ENCODE measurements around the gene ITK. TPM values are rescaled to one million over a fixed set of nuclear protein-coding genes. Genes with fewer than 3 reads are reported as not detected.

The ITK gene
- total and polyA plus RNA-seq, 2 experiments from 2014 or later = 0.08 TPM; not detected in 1

GRCh38 chr5:157236423-157236822 lies 55.8 kb downstream of the ITK start:
- H3K9me3 Mint-ChIP-seq = no peaks in the 10 kb centered on the region
- no peaks in the 10 kb centered on the region for H3K9me2 ChIP-seq (ENCODE audit: insufficient read depth)
- H3K36me3 Mint-ChIP-seq (ENCODE audit: low read depth) = no peaks in the 10 kb centered on the region; the same call in 2 of the 3 replicates
- H2AFZ ChIP-seq = no peak overlapping the region
- no peaks in the 10 kb centered on the region for H3K27me3 ChIP-seq (ENCODE audit: insufficient read depth)
- H3K36me3 ChIP-seq (ENCODE audit: insufficient read depth) = no peaks in the 10 kb centered on the region
- H3K4me3 ChIP-seq = no peak overlapping the region
- DNase-seq (ENCODE audit: low spot score) (no peak), ATAC-seq (no peak)
- TF ChIP-seq POLR2AphosphoS5 (IDR thresholded peaks at IDR 0.05; ENCODE audit: low read depth) = no peak
- no peak for TF ChIP-seq CREB1 (CRISPR knock-in tag; IDR thresholded peaks at IDR 0.05; ENCODE audit: low read depth)
- no peak overlapping the region for H3K4me3 Mint-ChIP-seq
- H3K4me1 ChIP-seq (ENCODE audit: insufficient read depth) = no peaks in the 10 kb centered on the region
- H4K20me1 ChIP-seq (replicated peaks; ENCODE audit: insufficient read depth) = no peaks in the 10 kb centered on the region
- no peak overlapping the region for H3K27ac ChIP-seq (ENCODE audit: low read depth)
- no peak overlapping the region for H3K27ac Mint-ChIP-seq
- H3K27me3 Mint-ChIP-seq (ENCODE audit: insufficient read depth, low read depth, poor library complexity) = peaks cover 3% of the 10 kb centered on the region
- H3F3A ChIP-seq (replicated peaks; ENCODE audit: low read depth) = no peaks in the 10 kb centered on the region
- no peak overlapping the region for H3K4me2 ChIP-seq
- H3K4me1 Mint-ChIP-seq = peaks cover 8% of the 10 kb centered on the region
- no peaks in the 10 kb centered on the region for H3K79me2 ChIP-seq (replicated peaks; ENCODE audit: insufficient read depth)

GRCh38 chr5:157241483-157241882 lies 60.8 kb downstream of the ITK start:
- Histone ChIP-seq H3K27ac (ENCODE audit: low read depth) (no peak overlapping the region), H3K9me2 (ENCODE audit: insufficient read depth) (no peaks in the 10 kb centered on the region), H3K79me2 (replicated peaks; ENCODE audit: insufficient read depth) (no peaks in the 10 kb centered on the region), H4K20me1 (replicated peaks; ENCODE audit: insufficient read depth) (no peaks in the 10 kb centered on the region), H3K4me3 (no peak overlapping the region), H3K27me3 (ENCODE audit: insufficient read depth) (no peaks in the 10 kb centered on the region), H3F3A (replicated peaks; ENCODE audit: low read depth) (no peaks in the 10 kb centered on the region), H2AFZ (no peak overlapping the region), H3K4me1 (ENCODE audit: insufficient read depth) (no peaks in the 10 kb centered on the region), H3K4me2 (no peak overlapping the region), H3K36me3 (ENCODE audit: insufficient read depth) (no peaks in the 10 kb centered on the region)
- no peak for DNase-seq (ENCODE audit: low spot score)
- peaks cover 7% of the 10 kb centered on the region for H3K4me1 Mint-ChIP-seq
- no peak for ATAC-seq
- H3K9me3 Mint-ChIP-seq = no peaks in the 10 kb centered on the region
- peaks cover 3% of the 10 kb centered on the region for H3K27me3 Mint-ChIP-seq (ENCODE audit: insufficient read depth, low read depth, poor library complexity)
- H3K36me3 Mint-ChIP-seq (ENCODE audit: low read depth) = no peaks in the 10 kb centered on the region; the same call in 2 of the 3 replicates
- H3K27ac Mint-ChIP-seq = no peak overlapping the region
- H3K4me3 Mint-ChIP-seq = no peak overlapping the region
- TF ChIP-seq REST (IDR thresholded peaks at IDR 0.05; ENCODE audit: unreplicated experiment) (no peak), NANOG (IDR thresholded peaks at IDR 0.05; ENCODE audit: borderline replicate concordance) (no peak), ZNF331 (CRISPR knock-in tag; IDR thresholded peaks at IDR 0.05; ENCODE audit: low read depth) (no peak), EZH2phosphoT487 (IDR thresholded peaks at IDR 0.05; ENCODE audit: unreplicated experiment) (no peak), EZH2 (IDR thresholded peaks at IDR 0.05; ENCODE audit: low read depth, unreplicated experiment) (no peak), ETS1 (IDR thresholded peaks at IDR 0.05) (no peak), CREB1 (CRISPR knock-in tag; IDR thresholded peaks at IDR 0.05; ENCODE audit: low read depth) (no peak), STAT1 (IDR thresholded peaks at IDR 0.05; ENCODE audit: unreplicated experiment) (no peak), POLR2AphosphoS5 (IDR thresholded peaks at IDR 0.05; ENCODE audit: low read depth) (no peak), CTCF (conservative IDR thresholded peaks at IDR 0.05; ENCODE audit: low read depth in 2 of 2) (no peak), JUNB (IDR thresholded peaks at IDR 0.05; ENCODE audit: unreplicated experiment) (no peak), ZNF114 (CRISPR knock-in tag; IDR thresholded peaks at IDR 0.05) (no peak)
